ENCODE data around the gene FZD2.
"Not testable (repeated sequence)": the region's sequence is repeated elsewhere in the genome, so short reads cannot be mapped to it uniquely, and the experiment has no call there.

The FZD2 gene

GRCh38 chr17:44556832-44557606, at the start of gene FZD2:
Gene FZD2 (plus strand): TSS chr17:44557484. CDS start chr17:44557689, 205 bp downstream.
- DNase-seq: peak; percentile 37

- DNase-seq: not testable (repeated sequence)
Observed at GRCh38 chr17:44511241-44512134, 45.8 kb upstream of the FZD2 start.

GRCh38 chr17:44518032-44518431, 39.3 kb upstream of the FZD2 start:
- DNase-seq: no peak

GRCh38 chr17:44522883-44523671, 34.2 kb upstream of the FZD2 start:
- peak; percentile 48 for DNase-seq

GRCh38 chr17:44523672-44523972, 33.7 kb upstream of the FZD2 start:
- DNase-seq: no peak

- DNase-seq: no peak
Observed at GRCh38 chr17:44527102-44527501, 30.2 kb upstream of the FZD2 start.

- no peak for DNase-seq
Observed at GRCh38 chr17:44527954-44528353, 29.3 kb upstream of the FZD2 start.

- DNase-seq: no peak
Observed at GRCh38 chr17:44529864-44530263, 27.4 kb upstream of the FZD2 start.

GRCh38 chr17:44530896-44531418, 26.3 kb upstream of the FZD2 start:
- no peak for DNase-seq

- peak; percentile 89 for DNase-seq
Observed at GRCh38 chr17:44533533-44534246, 23.6 kb upstream of the FZD2 start.

GRCh38 chr17:44536090-44536953, 21.0 kb upstream of the FZD2 start:
- DNase-seq: no peak

- not testable (repeated sequence) for DNase-seq
Observed at GRCh38 chr17:44537922-44538321, 19.4 kb upstream of the FZD2 start.

- DNase-seq: no peak
Observed at GRCh38 chr17:44539673-44540072, 17.6 kb upstream of the FZD2 start.

GRCh38 chr17:44540246-44541084, 16.8 kb upstream of the FZD2 start:
- no peak for DNase-seq

- no peak for DNase-seq
Observed at GRCh38 chr17:44541884-44542581, 15.3 kb upstream of the FZD2 start.

- no peak for DNase-seq
Observed at GRCh38 chr17:44543213-44543904, 13.9 kb upstream of the FZD2 start.

- DNase-seq: no peak
Observed at GRCh38 chr17:44543905-44544523, 13.3 kb upstream of the FZD2 start.
